Endothelial cell of umbilical vein (primary cell): Measurements from ENCODE around the gene SVOP. TPM values are rescaled to one million over a fixed set of nuclear protein-coding genes. Genes with fewer than 3 reads are reported as not detected.
A peak's percentile ranks its signal among the peaks of the same experiment; 100 is the strongest.

Experiments used
- BruUV-seq: library from RNA; stranded (reverse); fragments of 400-500 nt; replicated peaks from 2 replicates; lab custom pipeline; 2021; lab: Mats Ljungman, UMichigan
- CTCF ChIA-PET: fragments of 300-600, 350-600 bp; sonication (Branson Sonifier 250); formaldehyde crosslinking; loops from one replicate; lab custom pipeline; 2021; ENCODE audit warnings: antibody characterized with exemption, inconsistent platforms; lab: Charles Lee
- POLR2A ChIA-PET: fragments of 300-600, 350-600 bp; sonication (Branson Sonifier 250); formaldehyde crosslinking; loops from one replicate; lab custom pipeline; 2021; ENCODE audit warnings: antibody characterized with exemption, inconsistent platforms; lab: Charles Lee
- DNase-seq: peaks from one replicate; pipeline ENCODE4 v3.0.0-alpha.2; 2011; ENCODE audit warnings: low read depth, low spot score
- FAIRE-seq: peaks from 2 replicates; lab custom pipeline; 2011; peaks lifted over from hg19 to GRCh38; lab: Jason Lieb, UNC
- H2AFZ ChIP-seq: 2 replicates; pipeline ENCODE4 v1.6.0; 2012; ENCODE audit warnings: low read depth, low read length, control low read depth, inconsistent platforms
- H3K27ac ChIP-seq: 2 replicates; pipeline ENCODE4 v1.5.1; 2011; ENCODE audit warnings: low read depth, mild to moderate bottlenecking, control low read depth, low read length, moderate library complexity; ENCODE audit not compliant: insufficient read depth
- H3K27me3 ChIP-seq, 2 experiments: 2 replicates each; pipeline versions ENCODE4 v1.6.0 to v1.6.1; 2011; ENCODE audit warnings: low read length in 2 of 2, mixed read lengths in 1 of 2; ENCODE audit not compliant: control insufficient read depth in 2 of 2, insufficient read depth in 2 of 2
- H3K36me3 ChIP-seq, 2 experiments: 2 replicates in 1 of 2; 3 replicates in 1 of 2; pipeline ENCODE4 v1.5.1; 2011; ENCODE audit warnings: low read length in 2 of 2, mild to moderate bottlenecking in 1 of 2, moderate library complexity in 1 of 2; ENCODE audit not compliant: control insufficient read depth in 2 of 2, insufficient read depth in 2 of 2; ENCODE audit errors: extremely low read depth in 1 of 2
- H3K4me1 ChIP-seq: 3 replicates; pipeline ENCODE4 v1.5.1; 2011; ENCODE audit warnings: mild to moderate bottlenecking, low read length; ENCODE audit not compliant: control insufficient read depth, insufficient read depth; ENCODE audit errors: extremely low read depth
- H3K4me2 ChIP-seq: 2 replicates; pipeline ENCODE4 v1.6.1; 2011; ENCODE audit warnings: low read length, control low read depth, mixed read lengths; ENCODE audit not compliant: insufficient read depth
- H3K4me3 ChIP-seq, 3 experiments: fragments of 200-600 bp in 1 of 3; sonication (generic), shearing (Covaris generic) in 1 of 3; replicated peaks in 1 of 3; 2 replicates each; pipeline ENCODE4 v1.5.1; 2011 to 2016; ENCODE audit warnings: control low read depth in 3 of 3, low read length in 3 of 3, mild to moderate bottlenecking in 2 of 3, inconsistent platforms in 1 of 3, low read depth in 1 of 3, moderate library complexity in 1 of 3; ENCODE audit not compliant: insufficient read depth in 1 of 3
- H3K79me2 ChIP-seq: 2 replicates; pipeline ENCODE4 v1.6.0; 2012; ENCODE audit warnings: low read length, inconsistent platforms; ENCODE audit not compliant: control insufficient read depth, insufficient read depth
- H3K9ac ChIP-seq: replicated peaks from 2 replicates; pipeline ENCODE3; 2011; ENCODE audit warnings: low read length, control low read depth; ENCODE audit not compliant: insufficient read depth; ENCODE audit errors: extremely low read depth
- H3K9me1 ChIP-seq: replicated peaks from 3 replicates; pipeline ENCODE4 v1.6.0; 2011; ENCODE audit warnings: mild to moderate bottlenecking, low read length; ENCODE audit not compliant: control insufficient read depth, insufficient read depth; ENCODE audit errors: extremely low read depth
- H3K9me3 ChIP-seq: replicated peaks from 2 replicates; pipeline ENCODE4 v1.5.1; 2012; ENCODE audit warnings: low read length, inconsistent platforms; ENCODE audit not compliant: control insufficient read depth, insufficient read depth
- H4K20me1 ChIP-seq: replicated peaks from 2 replicates; pipeline ENCODE3; 2011; ENCODE audit warnings: mild to moderate bottlenecking, low read length; ENCODE audit not compliant: control insufficient read depth, insufficient read depth; ENCODE audit errors: extremely low read depth
- EZH2 ChIP-seq: IDR thresholded peaks from 2 replicates; pipeline ENCODE4 v1.6.1; 2012; ENCODE audit warnings: borderline replicate concordance, low read depth, mild to moderate bottlenecking, moderate library complexity, low read length, inconsistent platforms; ENCODE audit not compliant: severe bottlenecking
- GATA2 ChIP-seq: IDR thresholded peaks from 2 replicates; pipeline ENCODE4 v1.7.0; 2011; ENCODE audit warnings: low read depth, mild to moderate bottlenecking, moderate library complexity, mixed read lengths, low read length; ENCODE audit not compliant: insufficient read length, insufficient read depth
- MYC ChIP-seq: IDR thresholded peaks from one replicate; pipeline ENCODE4 v1.6.1; 2011; ENCODE audit warnings: mild to moderate bottlenecking, low read depth, low read length
- POLR2A ChIP-seq: IDR thresholded peaks from 2 replicates; pipeline ENCODE4 v1.6.1; 2012; ENCODE audit warnings: low read depth, mild to moderate bottlenecking, control low read depth, low read length
- POLR2AphosphoS5 ChIP-seq: IDR thresholded peaks from 2 replicates; pipeline ENCODE4 v1.6.1; 2012; ENCODE audit warnings: low read depth, mild to moderate bottlenecking, control low read depth, low read length, moderate library complexity; ENCODE audit not compliant: insufficient read depth
- dilution Hi-C: fragments of 300-500 bp; cut with MboI; formaldehyde crosslinking; loops from one replicate; pipeline ENCODE4 v1.15.0; 2019; ENCODE audit warnings: low sequenced_read_pairs; ENCODE audit not compliant: extremely low pct_ligation_motif_present
- intact Hi-C: fragments of 100-400 bp; cut with micrococcal nuclease; formaldehyde crosslinking; loops from one replicate; pipeline ENCODE4 v1.10.0; 2022
- polyA plus RNA-seq, 4 experiments: library from polyadenylated mRNA; depleted of rRNA in 3 of 4; stranded (reverse) in 3 of 4; unstranded in 1 of 4; fragments of >200 nt; gene quantifications; 2 replicates each; pipeline versions ENCODE4 v1.2.1 to v1.2.3, GENCODE V29; 2011 to 2012; ENCODE audit warnings: missing spikeins in 1 of 4
- total RNA-seq: library from RNA; stranded (reverse); gene quantifications from 2 replicates; pipeline ENCODE4 v1.2.3, GENCODE V29; 2021
- TF ChIP-seq, protein P1 (sequence below), 2 donors: IDR thresholded peaks; 1 replicate in 1 of 2; 2 replicates in 1 of 2; pipeline ENCODE4 v1.5.1; 2011; ENCODE audit warnings: low read length in 2 of 2, mild to moderate bottlenecking in 2 of 2, moderate library complexity in 2 of 2, control low read depth in 1 of 2, inconsistent platforms in 1 of 2, low read depth in 1 of 2; ENCODE audit not compliant: insufficient read depth in 1 of 2; ENCODE audit errors: extremely low read depth in 1 of 2
- TF ChIP-seq, protein P2 (sequence below): IDR thresholded peaks from 2 replicates; pipeline ENCODE4 v1.6.1; 2011; ENCODE audit not compliant: insufficient read depth, insufficient read length

The SVOP gene
- total and polyA plus RNA-seq, 2 donors (not counting 3 experiments of a cell fraction or from before 2014, with no cell fraction given) = not detected

DNA sequence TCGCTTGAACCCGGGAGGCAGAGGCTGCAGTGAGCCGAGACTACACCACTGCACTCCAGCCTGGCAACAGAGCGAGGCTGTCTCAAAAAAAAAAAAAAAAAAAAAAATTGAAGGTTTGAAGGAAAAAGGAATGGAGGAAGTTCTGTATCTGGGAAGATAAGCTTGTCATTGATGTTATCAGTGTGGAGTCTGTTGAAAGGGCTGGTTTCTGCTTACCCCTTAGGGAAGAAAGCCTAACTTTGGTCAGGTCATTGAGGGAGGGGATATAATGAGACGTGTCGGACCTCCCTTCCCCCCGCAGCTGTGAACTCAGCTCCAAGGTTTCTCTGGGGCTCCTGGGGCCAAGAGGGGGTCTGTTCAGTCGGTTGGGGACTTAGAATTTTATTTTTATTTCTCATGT is 124.5 kb downstream of the SVOP start:
- no TSS peak for BruUV-seq
- no peak overlapping the region for H3K9ac ChIP-seq
- H3K4me1 ChIP-seq = no peaks in the 10 kb centered on the region
- H3K36me3 ChIP-seq = no peaks in the 10 kb centered on the region
- H4K20me1 ChIP-seq = no peaks in the 10 kb centered on the region
- ChIA-PET POLR2A (no interaction called here), CTCF (interaction anchor here (0.7 kb wide), 1 partner anchor 1249 kb away, joined by 3 read pairs; no protein-coding TSS in a partner anchor)
- no peaks in the 10 kb centered on the region for H3K27me3 ChIP-seq
- H3K27ac ChIP-seq = no peak overlapping the region
- FAIRE-seq (no peak), DNase-seq (peak; percentile 25)
- dilution Hi-C loops = no loop called here
- no peaks in the 10 kb centered on the region for H3K79me2 ChIP-seq
- no peak overlapping the region for H3K4me3 ChIP-seq
- intact Hi-C loops = no loop called here
- no peaks in the 10 kb centered on the region for H3K9me3 ChIP-seq
- no peak overlapping the region for H3K4me2 ChIP-seq
- no peak overlapping the region for H2AFZ ChIP-seq
- TF ChIP-seq POLR2A = no peak
- no peak for TF ChIP-seq GATA2
- TF ChIP-seq, protein P1, sequence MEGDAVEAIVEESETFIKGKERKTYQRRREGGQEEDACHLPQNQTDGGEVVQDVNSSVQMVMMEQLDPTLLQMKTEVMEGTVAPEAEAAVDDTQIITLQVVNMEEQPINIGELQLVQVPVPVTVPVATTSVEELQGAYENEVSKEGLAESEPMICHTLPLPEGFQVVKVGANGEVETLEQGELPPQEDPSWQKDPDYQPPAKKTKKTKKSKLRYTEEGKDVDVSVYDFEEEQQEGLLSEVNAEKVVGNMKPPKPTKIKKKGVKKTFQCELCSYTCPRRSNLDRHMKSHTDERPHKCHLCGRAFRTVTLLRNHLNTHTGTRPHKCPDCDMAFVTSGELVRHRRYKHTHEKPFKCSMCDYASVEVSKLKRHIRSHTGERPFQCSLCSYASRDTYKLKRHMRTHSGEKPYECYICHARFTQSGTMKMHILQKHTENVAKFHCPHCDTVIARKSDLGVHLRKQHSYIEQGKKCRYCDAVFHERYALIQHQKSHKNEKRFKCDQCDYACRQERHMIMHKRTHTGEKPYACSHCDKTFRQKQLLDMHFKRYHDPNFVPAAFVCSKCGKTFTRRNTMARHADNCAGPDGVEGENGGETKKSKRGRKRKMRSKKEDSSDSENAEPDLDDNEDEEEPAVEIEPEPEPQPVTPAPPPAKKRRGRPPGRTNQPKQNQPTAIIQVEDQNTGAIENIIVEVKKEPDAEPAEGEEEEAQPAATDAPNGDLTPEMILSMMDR (IDR thresholded peaks at IDR 0.05; ENCODE audit: extremely low read depth in 1 of 2, insufficient read depth in 1 of 2, low read depth in 1 of 2, low read length in 2 of 2) = no peak
- TF ChIP-seq MYC = no peak
- no peak for TF ChIP-seq EZH2
- TF ChIP-seq POLR2AphosphoS5 = no peak
- TF ChIP-seq, protein P2, sequence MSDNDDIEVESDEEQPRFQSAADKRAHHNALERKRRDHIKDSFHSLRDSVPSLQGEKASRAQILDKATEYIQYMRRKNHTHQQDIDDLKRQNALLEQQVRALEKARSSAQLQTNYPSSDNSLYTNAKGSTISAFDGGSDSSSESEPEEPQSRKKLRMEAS = no peak
- no peaks in the 10 kb centered on the region for H3K9me1 ChIP-seq
